ENCODE results near the gene RTL10. TPM values are rescaled to one million over a fixed set of nuclear protein-coding genes. Genes with fewer than 3 reads are reported as not detected.

The RTL10 gene
- polyA plus RNA-seq, 1 of the 3 experiments (the other 2 are of a cell fraction), result 7.8 TPM

DNA sequence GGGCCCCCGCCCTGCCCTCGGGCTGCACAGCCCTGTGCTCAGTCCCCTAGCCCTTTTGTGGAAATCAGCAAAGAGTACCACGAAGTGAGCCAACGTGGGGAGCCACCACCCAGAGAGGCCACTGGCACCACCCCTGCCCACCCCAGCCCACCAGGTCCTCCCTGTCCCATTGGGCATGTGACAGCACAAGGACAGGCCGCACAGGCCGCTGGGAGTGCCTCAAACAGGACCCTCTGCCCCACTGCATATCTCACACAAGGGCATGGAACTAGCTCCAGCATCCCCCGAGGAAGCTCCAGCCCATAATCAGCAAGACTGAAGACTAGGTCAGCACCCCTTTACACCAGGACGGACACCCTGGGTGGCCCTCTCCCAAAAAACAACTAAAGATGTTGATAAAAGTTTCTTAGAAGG, 29.7 kb downstream of the RTL10 start:
- H3F3A ChIP-seq (replicated peaks; ENCODE audit: insufficient read depth), result no peaks in the 10 kb centered on the region
- H4K20me1 ChIP-seq (ENCODE audit: insufficient read depth), result no peaks in the 10 kb centered on the region
- H3K27me3 ChIP-seq (ENCODE audit: insufficient read depth), result no peaks in the 10 kb centered on the region
- DNase-seq, result no peak
- 100% methylated on average over 1 of the region's 8 CpGs for WGBS (ENCODE audit: low lambda C conversion rate)
- H3K9me2 ChIP-seq, result no peaks in the 10 kb centered on the region
- CTCF ChIA-PET, result interaction anchor here (1.4 kb wide), 1 partner anchor 94 kb away, joined by 3 read pairs; no protein-coding TSS in a partner anchor
- H3K4me1 ChIP-seq (ENCODE audit: control insufficient read depth in 1 of 2, insufficient read depth in 2 of 2, low read depth in 1 of 2, low read length in 1 of 2), result peaks cover 0 to 32% of the 10 kb centered on the region in 2 experiments; a peak in 1 of 4 replicates
- H3K27ac ChIP-seq (ENCODE audit: low read depth in 2 of 2, low read length in 1 of 2), result no peak overlapping the region; a peak in 1 of 4 replicates
- no peaks in the 10 kb centered on the region for H3K36me3 ChIP-seq (replicated peaks in 1 of 2; ENCODE audit: control insufficient read depth in 1 of 2, insufficient read depth in 2 of 2, low read length in 1 of 2)
- no peak overlapping the region for H3K4me3 ChIP-seq (ENCODE audit: low read depth in 2 of 2, low read length in 1 of 2)
- H3K4me2 ChIP-seq, result no peak overlapping the region
- no peak overlapping the region for H3K9ac ChIP-seq
- TF ChIP-seq, protein P1, sequence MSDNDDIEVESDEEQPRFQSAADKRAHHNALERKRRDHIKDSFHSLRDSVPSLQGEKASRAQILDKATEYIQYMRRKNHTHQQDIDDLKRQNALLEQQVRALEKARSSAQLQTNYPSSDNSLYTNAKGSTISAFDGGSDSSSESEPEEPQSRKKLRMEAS (IDR thresholded peaks at IDR 0.05; ENCODE audit: low read depth), result no peak
- TF ChIP-seq POLR2AphosphoS5 (IDR thresholded peaks at IDR 0.05; ENCODE audit: low read depth, low read length) (no peak), ELF1 (IDR thresholded peaks at IDR 0.05) (no peak), TCF12 (IDR thresholded peaks at IDR 0.05) (no peak), RAD21 (IDR thresholded peaks at IDR 0.05; ENCODE audit: low read length) (no peak)
- TF ChIP-seq, protein P2, sequence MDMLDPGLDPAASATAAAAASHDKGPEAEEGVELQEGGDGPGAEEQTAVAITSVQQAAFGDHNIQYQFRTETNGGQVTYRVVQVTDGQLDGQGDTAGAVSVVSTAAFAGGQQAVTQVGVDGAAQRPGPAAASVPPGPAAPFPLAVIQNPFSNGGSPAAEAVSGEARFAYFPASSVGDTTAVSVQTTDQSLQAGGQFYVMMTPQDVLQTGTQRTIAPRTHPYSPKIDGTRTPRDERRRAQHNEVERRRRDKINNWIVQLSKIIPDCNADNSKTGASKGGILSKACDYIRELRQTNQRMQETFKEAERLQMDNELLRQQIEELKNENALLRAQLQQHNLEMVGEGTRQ (IDR thresholded peaks at IDR 0.05; ENCODE audit: borderline replicate concordance, low read depth, low read length), result no peak
- H3K9me3 ChIP-seq, result no peaks in the 10 kb centered on the region
- H2AFZ ChIP-seq (ENCODE audit: low read depth), result no peak overlapping the region
- POLR2A ChIA-PET, result no interaction called here
- H3K79me2 ChIP-seq (ENCODE audit: insufficient read depth), result peaks cover 2% of the 10 kb centered on the region; the same call in 1 of the 2 replicates

DNA sequence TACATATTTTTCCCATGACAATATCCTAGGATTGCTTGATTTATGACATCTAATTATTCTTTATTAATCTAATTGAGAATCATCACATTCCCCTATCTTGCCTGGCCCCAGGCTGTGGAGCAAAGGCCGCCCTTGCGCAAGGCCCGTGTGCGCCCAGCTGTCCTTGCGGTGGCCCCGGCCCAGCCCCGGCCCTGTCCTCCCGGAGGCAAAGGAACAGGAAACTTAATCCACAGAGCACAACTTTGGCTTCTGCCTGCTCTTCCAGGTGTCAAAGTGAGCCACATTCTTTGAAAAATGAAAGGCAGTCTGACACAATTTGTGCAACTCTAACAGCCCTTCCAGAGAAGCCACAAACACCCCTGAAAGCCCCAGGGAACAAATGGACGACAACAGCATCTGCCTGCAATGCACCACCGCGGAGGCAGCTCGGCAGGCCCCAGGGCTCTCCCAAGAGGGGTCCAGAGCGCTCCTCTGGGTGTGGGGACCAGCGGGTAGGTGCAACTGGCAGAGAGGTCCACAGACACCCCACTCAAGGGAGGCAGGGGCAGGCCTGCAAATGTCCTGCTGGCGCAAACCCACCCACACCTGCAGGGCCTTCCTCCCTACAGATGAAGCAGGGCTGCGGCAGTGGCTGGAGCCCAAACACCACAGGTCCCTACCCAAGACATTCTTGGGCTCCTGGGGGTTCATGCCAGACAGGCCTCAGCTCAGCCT, 30.3 kb downstream of the RTL10 start:
- 81% methylated on average over 9 of the region's 16 CpGs for WGBS (ENCODE audit: low lambda C conversion rate)
- no peaks in the 10 kb centered on the region for H3K9me3 ChIP-seq
- no peak overlapping the region for H3K4me3 ChIP-seq (ENCODE audit: low read depth in 2 of 2, low read length in 1 of 2)
- H3K36me3 ChIP-seq (replicated peaks in 1 of 2; ENCODE audit: control insufficient read depth in 1 of 2, insufficient read depth in 2 of 2, low read length in 1 of 2), result no peaks in the 10 kb centered on the region
- no peaks in the 10 kb centered on the region for H4K20me1 ChIP-seq (ENCODE audit: insufficient read depth)
- H3K9ac ChIP-seq, result no peak overlapping the region
- no peak for DNase-seq
- no peaks in the 10 kb centered on the region for H3K9me2 ChIP-seq
- H3K27me3 ChIP-seq (ENCODE audit: insufficient read depth), result no peaks in the 10 kb centered on the region
- H2AFZ ChIP-seq (ENCODE audit: low read depth), result no peak overlapping the region
- TF ChIP-seq, protein P1 (IDR thresholded peaks at IDR 0.05; ENCODE audit: low read depth), result no peak
- no peak for TF ChIP-seq FOXM1 (IDR thresholded peaks at IDR 0.05; ENCODE audit: low read depth)
- no peak for TF ChIP-seq RCOR1 (IDR thresholded peaks at IDR 0.05; ENCODE audit: low read length)
- TF ChIP-seq MEF2A (IDR thresholded peaks at IDR 0.05; ENCODE audit: borderline replicate concordance, low read depth), result no peak
- no peak for TF ChIP-seq TEAD4 (IDR thresholded peaks at IDR 0.05; ENCODE audit: borderline replicate concordance, insufficient read depth)
- no peak for TF ChIP-seq SIN3A (IDR thresholded peaks at IDR 0.05; ENCODE audit: borderline replicate concordance, low read depth, low read length)
- TF ChIP-seq FOXJ3 (CRISPR knock-in tag; IDR thresholded peaks at IDR 0.05), result no peak
- TF ChIP-seq, protein P3, sequence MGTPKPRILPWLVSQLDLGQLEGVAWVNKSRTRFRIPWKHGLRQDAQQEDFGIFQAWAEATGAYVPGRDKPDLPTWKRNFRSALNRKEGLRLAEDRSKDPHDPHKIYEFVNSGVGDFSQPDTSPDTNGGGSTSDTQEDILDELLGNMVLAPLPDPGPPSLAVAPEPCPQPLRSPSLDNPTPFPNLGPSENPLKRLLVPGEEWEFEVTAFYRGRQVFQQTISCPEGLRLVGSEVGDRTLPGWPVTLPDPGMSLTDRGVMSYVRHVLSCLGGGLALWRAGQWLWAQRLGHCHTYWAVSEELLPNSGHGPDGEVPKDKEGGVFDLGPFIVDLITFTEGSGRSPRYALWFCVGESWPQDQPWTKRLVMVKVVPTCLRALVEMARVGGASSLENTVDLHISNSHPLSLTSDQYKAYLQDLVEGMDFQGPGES (IDR thresholded peaks at IDR 0.05; ENCODE audit: low read depth, low read length), result no peak
- TF ChIP-seq, protein P4, sequence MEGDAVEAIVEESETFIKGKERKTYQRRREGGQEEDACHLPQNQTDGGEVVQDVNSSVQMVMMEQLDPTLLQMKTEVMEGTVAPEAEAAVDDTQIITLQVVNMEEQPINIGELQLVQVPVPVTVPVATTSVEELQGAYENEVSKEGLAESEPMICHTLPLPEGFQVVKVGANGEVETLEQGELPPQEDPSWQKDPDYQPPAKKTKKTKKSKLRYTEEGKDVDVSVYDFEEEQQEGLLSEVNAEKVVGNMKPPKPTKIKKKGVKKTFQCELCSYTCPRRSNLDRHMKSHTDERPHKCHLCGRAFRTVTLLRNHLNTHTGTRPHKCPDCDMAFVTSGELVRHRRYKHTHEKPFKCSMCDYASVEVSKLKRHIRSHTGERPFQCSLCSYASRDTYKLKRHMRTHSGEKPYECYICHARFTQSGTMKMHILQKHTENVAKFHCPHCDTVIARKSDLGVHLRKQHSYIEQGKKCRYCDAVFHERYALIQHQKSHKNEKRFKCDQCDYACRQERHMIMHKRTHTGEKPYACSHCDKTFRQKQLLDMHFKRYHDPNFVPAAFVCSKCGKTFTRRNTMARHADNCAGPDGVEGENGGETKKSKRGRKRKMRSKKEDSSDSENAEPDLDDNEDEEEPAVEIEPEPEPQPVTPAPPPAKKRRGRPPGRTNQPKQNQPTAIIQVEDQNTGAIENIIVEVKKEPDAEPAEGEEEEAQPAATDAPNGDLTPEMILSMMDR (IDR thresholded peaks at IDR 0.05), result no peak
- TF ChIP-seq GATA2 (CRISPR knock-in tag; IDR thresholded peaks at IDR 0.05), result no peak
- no peak for TF ChIP-seq FOSL2 (IDR thresholded peaks at IDR 0.05; ENCODE audit: borderline replicate concordance, low read depth)
- TF ChIP-seq RXRA (IDR thresholded peaks at IDR 0.05; ENCODE audit: borderline replicate concordance, low read depth), result no peak
- TF ChIP-seq ELF1 (IDR thresholded peaks at IDR 0.05), result no peak
- no peak for TF ChIP-seq NFIC (IDR thresholded peaks at IDR 0.05; ENCODE audit: borderline replicate concordance)
- TF ChIP-seq, protein P5, sequence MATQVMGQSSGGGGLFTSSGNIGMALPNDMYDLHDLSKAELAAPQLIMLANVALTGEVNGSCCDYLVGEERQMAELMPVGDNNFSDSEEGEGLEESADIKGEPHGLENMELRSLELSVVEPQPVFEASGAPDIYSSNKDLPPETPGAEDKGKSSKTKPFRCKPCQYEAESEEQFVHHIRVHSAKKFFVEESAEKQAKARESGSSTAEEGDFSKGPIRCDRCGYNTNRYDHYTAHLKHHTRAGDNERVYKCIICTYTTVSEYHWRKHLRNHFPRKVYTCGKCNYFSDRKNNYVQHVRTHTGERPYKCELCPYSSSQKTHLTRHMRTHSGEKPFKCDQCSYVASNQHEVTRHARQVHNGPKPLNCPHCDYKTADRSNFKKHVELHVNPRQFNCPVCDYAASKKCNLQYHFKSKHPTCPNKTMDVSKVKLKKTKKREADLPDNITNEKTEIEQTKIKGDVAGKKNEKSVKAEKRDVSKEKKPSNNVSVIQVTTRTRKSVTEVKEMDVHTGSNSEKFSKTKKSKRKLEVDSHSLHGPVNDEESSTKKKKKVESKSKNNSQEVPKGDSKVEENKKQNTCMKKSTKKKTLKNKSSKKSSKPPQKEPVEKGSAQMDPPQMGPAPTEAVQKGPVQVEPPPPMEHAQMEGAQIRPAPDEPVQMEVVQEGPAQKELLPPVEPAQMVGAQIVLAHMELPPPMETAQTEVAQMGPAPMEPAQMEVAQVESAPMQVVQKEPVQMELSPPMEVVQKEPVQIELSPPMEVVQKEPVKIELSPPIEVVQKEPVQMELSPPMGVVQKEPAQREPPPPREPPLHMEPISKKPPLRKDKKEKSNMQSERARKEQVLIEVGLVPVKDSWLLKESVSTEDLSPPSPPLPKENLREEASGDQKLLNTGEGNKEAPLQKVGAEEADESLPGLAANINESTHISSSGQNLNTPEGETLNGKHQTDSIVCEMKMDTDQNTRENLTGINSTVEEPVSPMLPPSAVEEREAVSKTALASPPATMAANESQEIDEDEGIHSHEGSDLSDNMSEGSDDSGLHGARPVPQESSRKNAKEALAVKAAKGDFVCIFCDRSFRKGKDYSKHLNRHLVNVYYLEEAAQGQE (IDR thresholded peaks at IDR 0.05; ENCODE audit: low read depth, low read length), result no peak
- TF ChIP-seq JUND (IDR thresholded peaks at IDR 0.05), result no peak
- H3F3A ChIP-seq (replicated peaks; ENCODE audit: insufficient read depth), result no peaks in the 10 kb centered on the region
- no peaks in the 10 kb centered on the region for H3K79me2 ChIP-seq (ENCODE audit: insufficient read depth)
- no peak overlapping the region for H3K4me2 ChIP-seq
- peaks cover 0 to 32% of the 10 kb centered on the region in 2 experiments; a peak in 1 of 4 replicates for H3K4me1 ChIP-seq (ENCODE audit: control insufficient read depth in 1 of 2, insufficient read depth in 2 of 2, low read depth in 1 of 2, low read length in 1 of 2)
- CTCF ChIA-PET, result interaction anchor here (0.8 to 1.4 kb wide), 2 partner anchors 42 to 94 kb away, joined by 3 read pairs; no protein-coding TSS in a partner anchor
- POLR2A ChIA-PET, result no interaction called here
- H3K27ac ChIP-seq (ENCODE audit: low read depth in 2 of 2, low read length in 1 of 2), result no peak overlapping the region; a peak in 1 of 4 replicates
